ENCODE measurements around the gene ASB6.

ASB6 gene, protein sequence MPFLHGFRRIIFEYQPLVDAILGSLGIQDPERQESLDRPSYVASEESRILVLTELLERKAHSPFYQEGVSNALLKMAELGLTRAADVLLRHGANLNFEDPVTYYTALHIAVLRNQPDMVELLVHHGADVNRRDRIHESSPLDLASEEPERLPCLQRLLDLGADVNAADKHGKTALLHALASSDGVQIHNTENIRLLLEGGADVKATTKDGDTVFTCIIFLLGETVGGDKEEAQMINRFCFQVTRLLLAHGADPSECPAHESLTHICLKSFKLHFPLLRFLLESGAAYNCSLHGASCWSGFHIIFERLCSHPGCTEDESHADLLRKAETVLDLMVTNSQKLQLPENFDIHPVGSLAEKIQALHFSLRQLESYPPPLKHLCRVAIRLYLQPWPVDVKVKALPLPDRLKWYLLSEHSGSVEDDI

GRCh38 chr9:129641750-129642585 lies at the start of gene ASB6:
Gene ASB6, minus strand, starts transcription at chr9:129642151. Its CDS starts 152 bp downstream, at chr9:129641999.
- DNase-seq (ENCODE audit: low spot score): peak; percentile 91

DNA sequence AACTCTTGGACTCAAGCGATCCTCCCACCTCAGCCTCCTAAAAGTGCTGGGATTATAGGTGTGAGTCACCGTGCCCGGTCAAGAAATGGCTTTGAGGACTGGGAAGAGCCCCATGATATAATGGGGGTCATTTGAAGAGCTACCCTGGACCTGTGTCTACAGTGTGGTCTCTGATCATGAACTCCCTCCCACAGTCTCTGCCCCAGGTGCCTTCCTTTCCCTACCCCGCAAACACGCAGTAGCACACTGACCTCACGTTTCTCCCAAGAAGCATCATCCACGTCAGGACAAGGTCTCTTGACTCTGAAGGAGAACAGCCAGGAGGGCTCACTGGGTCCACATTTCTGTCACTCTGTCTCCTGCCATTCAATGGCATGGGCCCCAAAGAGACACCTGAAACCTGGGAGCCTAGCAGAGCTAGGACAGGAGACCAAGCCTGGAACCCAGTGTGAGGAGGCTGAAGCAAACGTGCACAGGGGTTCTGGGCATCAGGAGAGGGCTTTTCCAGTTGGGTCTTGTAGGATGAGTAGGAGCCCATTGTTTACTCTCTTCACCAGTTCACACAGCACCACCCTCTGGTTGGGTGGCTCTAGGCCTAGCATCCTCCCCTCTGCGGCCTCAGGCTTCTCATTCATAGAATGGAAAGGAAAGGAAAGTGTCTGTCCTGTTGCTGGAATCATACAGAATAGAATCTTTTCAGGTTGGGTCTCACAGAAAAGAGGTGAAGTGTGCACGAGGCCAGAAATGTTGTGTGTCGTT lies 46.5 kb upstream of the ASB6 start:
- no peak for DNase-seq (ENCODE audit: low spot score)

DNA sequence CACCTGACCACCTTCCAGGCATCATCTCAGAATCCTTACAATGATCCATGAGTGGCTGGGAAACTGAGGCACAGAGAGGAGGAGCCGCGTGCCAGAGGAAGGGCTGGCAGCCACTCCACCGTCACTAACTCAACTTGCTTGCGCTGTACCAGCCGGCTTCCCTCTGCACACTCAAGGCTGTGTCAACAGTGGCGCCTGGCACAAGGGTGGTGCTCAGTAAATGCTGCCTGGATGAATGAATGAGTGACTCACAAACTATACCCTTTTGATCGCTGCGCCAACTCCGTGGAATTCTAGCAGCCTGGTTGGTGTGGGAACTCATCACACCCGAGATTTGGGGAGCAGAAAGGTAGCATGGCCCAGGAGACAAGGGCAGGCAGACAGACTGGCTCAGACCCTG lies 45.4 kb upstream of the ASB6 start:
- no peak for DNase-seq (ENCODE audit: low spot score)

- DNase-seq (ENCODE audit: low spot score): no peak
These were observed 44.8 kb upstream of the ASB6 start for GRCh38 chr9:129686736-129687135.

DNA sequence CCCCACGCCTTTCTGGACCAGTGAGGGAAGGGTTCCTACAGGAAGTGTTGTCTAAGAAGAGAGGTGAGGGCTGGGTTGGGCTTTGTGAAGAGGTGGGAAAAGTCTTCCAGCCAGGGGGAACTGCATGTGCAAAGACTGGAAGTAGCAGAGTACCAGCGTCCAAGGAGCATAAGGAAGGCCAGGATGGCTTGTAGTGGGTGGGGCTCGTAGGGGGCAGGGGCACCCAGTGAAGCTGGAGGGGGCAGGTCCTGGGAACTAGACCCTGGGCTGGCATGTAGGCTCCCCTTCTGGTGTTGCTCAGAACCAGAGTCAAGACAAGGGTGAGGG lies 43.9 kb upstream of the ASB6 start:
- no peak for DNase-seq (ENCODE audit: low spot score)

DNA sequence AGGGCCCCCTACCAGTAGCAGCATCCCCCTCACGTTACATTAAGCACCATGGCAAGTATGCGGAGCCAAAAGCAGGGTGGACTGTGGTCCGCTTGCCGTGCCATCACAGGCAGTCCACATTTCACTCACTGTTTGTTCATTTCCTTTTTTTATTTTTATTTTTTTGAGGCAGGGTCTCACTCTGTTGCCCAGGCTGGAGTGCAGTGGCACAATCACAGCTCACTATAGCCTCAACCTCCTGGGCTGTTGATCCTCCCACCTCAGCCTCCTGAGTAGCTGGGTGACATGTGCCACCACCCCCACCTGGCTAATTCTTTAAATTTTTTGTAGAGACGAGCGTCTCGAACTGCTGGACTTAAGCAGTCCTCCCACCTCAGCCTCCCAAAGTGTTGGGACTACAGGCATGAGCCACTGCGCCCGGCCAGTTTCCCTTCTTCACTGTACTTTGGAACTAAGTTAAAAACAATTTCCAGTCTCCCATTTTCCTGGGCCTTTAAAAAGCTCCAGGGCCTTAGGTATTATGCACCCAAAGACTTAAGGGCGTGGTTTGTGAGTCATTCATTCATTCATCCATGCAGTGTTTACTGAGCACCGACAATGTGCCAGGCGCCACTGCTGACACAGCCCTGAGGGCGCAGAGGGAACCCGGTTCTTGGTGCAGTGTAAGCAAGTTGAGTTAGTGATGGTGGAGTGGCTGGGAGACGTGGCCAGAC lies 43.4 kb upstream of the ASB6 start:
- DNase-seq (ENCODE audit: low spot score): no peak

DNA sequence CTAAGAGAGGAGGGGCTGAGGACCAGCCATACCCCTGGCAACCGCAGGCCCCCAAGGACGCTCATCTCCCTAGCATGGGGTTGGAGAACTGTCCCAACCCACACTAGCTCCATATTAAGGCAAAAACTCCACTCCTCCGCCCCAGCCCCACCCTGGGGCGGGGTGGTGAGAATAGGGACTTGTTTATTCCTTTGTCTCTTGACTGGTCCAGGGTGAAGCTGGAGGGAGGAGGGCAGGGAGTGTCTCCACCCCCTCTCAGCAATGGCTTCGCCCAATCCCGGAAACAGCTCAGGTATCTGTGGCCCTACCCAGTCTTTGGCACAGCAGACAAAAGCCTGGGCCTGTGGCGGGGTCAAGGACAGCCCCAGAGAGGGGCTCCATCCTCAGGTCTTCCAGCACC lies 40.4 kb upstream of the ASB6 start:
- DNase-seq (ENCODE audit: low spot score): no peak

GRCh38 chr9:129681924-129682323 lies 40.0 kb upstream of the ASB6 start:
- DNase-seq (ENCODE audit: low spot score): no peak

GRCh38 chr9:129679537-129679936 lies 37.6 kb upstream of the ASB6 start:
- no peak for DNase-seq (ENCODE audit: low spot score)

GRCh38 chr9:129678844-129679243 lies 36.9 kb upstream of the ASB6 start:
- DNase-seq (ENCODE audit: low spot score): no peak

DNA sequence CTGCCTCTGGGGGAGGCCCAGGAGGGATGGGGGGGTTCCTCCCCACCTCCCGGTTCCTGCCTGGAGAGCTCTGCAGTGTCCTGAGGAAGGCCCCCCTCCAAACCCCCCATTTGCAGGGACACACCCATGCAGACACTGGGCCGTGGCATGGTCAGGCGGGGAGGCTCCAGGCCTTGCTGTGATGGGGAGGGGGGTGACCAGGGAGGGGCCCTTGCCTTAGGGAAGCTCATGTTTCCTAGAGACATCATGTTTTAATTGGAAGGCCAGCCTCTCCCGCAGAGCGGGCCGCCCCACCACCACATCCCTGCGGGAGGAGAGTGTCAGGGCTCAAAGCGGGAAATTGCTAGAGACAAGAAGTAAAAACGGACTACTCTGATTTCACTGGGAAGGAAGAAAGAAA lies 35.5 kb upstream of the ASB6 start:
- DNase-seq (ENCODE audit: low spot score): no peak

DNA sequence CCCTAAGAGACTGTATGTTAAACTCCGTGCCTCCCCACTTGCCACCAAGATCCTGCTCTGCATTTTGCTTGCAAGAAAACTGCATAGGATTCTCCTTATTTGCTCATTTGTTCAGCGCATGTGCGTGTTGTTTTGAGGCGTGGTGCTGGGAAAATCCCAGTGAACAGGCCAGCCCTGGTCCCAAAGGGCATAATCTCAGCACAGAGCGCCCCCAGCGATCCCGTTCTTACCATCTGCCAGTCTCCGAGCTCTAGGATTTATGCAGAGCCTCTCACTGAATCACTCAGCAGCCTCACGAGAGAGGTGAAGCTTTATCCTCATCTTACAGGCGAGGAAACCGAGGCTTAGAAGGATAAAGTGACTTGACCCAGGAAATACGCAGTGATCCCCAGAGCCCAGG lies 35.0 kb upstream of the ASB6 start:
- DNase-seq (ENCODE audit: low spot score): no peak

DNA sequence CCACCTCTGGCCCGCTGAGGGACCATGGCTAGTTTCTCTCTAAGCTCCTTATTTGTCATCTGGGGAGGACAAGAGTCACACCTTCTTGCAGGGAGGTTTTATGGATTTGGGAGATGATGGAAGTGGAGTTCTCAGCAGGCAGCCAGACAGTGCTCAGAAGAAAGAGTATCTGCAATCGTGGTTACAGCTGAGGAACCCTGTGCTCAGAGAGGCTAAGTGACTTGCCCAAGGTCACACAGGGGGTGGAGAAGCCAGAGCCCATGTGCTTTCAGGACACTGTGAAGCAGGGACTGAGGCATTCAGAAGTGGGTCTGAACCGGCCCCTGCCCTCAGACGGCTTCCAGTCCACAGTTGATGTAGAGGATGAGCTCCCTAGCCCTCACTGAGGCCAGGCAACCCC lies 34.3 kb upstream of the ASB6 start:
- DNase-seq (ENCODE audit: low spot score): no peak

GRCh38 chr9:129675620-129676019 lies 33.7 kb upstream of the ASB6 start:
- DNase-seq (ENCODE audit: low spot score): no peak

DNA sequence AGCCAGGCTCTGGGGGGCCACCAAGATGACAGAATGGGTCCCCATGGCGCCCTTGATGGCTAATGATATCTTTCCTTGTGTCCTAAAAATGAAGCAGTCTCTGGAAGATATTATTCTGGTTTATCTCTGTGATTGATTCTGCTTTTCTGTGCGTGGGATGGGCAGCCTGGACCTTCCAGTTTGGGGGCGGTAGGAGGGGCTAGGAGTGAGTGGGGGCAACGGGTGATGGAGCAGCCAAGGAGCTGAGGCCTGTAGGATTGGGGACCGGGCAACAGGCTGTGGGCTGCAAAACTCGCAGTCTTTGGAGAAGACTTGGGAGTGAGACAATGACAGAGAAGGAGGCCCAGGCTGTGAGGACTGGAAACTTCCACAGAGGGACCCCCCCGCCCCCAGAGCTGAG lies 32.3 kb upstream of the ASB6 start:
- no peak for DNase-seq (ENCODE audit: low spot score)

DNA sequence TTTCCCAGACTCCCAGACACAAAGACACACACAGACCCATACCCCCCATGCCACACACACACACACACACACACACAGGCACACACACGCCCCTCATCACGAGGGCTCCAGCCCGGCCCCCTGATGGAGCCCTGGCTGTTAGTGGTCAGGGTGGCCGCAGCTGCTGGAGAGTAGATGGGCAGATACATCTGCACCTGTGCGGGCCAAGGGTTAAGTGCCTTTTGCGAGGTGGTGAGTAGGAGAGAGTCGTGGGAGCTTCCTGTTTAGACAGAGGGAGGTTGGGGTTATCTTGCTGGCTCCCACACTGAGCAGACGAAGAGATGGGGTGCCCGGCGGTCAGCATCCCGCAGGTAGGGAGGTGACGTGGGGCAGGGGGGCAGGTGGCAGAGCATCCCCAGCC lies 31.7 kb upstream of the ASB6 start:
- no peak for DNase-seq (ENCODE audit: low spot score)

DNA sequence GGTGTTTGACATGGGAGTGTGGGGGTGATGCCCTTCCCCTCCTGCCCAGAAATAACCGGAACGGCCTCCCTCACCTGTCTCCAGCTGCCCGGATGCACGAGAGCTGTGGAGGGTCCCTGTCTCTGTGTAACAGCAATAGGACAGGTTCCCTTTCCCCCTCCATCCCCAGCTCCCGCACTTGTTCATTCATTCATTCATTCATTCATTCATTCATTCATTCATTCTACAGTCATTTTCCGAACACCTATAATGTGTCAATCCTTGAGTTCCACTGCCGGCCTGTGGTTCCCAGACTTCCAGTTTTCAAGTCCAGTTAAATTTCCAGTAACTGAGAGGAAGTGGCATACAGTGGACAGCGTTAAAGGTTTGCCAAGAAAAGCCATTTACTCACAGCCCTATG lies 30.8 kb upstream of the ASB6 start:
- no peak for DNase-seq (ENCODE audit: low spot score)

DNA sequence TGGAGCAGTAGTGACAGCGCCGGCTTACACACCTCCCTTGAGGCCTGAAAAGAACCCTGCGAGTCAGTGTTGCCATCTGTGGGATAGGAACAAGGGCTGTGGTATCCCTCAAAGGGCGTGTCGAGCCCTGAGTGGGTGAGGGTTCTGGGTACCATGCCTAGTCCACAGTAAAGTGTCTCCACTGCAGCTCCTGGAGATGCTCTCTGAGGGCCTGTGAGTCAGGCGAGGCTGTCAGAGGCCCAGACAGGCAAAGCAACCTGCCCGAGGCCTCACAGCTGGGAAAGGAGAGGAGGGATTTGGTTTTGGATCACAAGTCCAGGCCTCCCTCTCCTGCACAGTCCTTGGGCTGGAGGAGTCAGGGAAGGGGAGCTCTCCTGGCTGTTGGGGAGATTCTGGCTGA lies 29.6 kb upstream of the ASB6 start:
- DNase-seq (ENCODE audit: low spot score): no peak

- DNase-seq (ENCODE audit: low spot score): no peak
These were observed 29.1 kb upstream of the ASB6 start for GRCh38 chr9:129671065-129671464.

- no peak for DNase-seq (ENCODE audit: low spot score)
These were observed 28.0 kb upstream of the ASB6 start for GRCh38 chr9:129669946-129670345.

DNA sequence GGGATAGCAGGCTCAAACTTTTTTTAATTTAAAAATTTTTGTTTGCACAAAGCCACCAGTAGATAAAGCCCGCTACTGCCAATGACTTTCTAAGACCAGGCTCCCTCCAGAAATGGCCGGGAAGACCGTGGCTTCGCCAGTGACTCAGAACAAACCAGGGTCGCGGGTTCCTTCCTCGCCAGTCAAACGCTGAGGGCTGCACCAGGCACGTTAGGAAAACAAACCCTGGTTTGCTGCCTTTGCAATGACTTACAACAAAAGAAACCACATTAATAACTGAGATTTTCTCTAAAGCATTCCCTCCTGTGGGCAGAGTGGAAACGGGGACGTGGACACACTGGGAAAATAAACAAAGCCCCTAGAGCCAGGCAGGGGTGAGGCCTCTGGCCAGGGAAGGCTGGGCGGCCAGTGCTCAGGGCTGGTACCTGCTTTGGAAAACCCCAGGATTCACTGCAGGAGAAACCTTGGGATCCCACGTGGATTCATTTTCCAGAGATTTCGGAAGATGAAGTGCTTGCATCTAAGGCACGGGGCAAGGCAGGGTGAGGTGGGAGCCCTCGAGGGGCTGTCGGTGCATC lies 27.3 kb upstream of the ASB6 start:
- DNase-seq (ENCODE audit: low spot score): no peak

GRCh38 chr9:129667850-129668249 lies 25.9 kb upstream of the ASB6 start:
- no peak for DNase-seq (ENCODE audit: low spot score)
